ENCODE data around the gene NLRC5.
A peak's percentile ranks its signal among the peaks of the same experiment; 100 is the strongest.
"Not testable (repeated sequence)": the region's sequence is repeated elsewhere in the genome, so short reads cannot be mapped to it uniquely, and the experiment has no call there.

The NLRC5 gene

DNA sequence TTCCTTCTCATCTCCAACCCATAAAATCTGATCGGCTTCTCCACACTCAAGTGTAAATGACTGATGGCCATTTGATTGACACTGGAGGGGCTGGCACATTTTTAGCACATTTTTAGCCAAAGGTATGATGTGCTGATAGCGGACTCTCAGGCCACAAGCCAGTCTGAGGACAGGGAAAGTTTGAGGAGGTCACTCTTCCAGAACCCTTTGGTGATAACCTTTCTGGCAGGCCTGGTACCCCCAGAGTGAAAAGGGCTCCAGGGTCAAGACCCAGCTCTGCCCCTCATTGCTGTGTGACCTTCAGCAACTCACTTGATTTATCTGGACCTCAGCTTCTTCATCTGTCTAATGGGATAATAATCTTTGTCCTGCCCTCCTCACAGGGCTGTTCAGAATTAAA, 1.7 kb upstream of the NLRC5 start:
- TF ChIP-seq CTCF (IDR thresholded peaks at IDR 0.05; ENCODE audit: low read depth, low read length) (no peak), MYC (IDR thresholded peaks at IDR 0.05; ENCODE audit: low read depth, low read length) (no peak), POLR2A (IDR thresholded peaks at IDR 0.05; ENCODE audit: extremely low read depth, insufficient read length) (no peak), MAX (IDR thresholded peaks at IDR 0.05; ENCODE audit: low read depth, low read length) (no peak)
- DNase-seq (ENCODE audit: low read depth) = no peak
- H3K4me3 ChIP-seq (ENCODE audit: low read depth, low read length) = no peak overlapping the region

- peak overlapping the region; percentile 93 for H3K4me3 ChIP-seq (ENCODE audit: low read depth, low read length)
- no peak for DNase-seq (ENCODE audit: low read depth)
Measured at GRCh38 chr16:56988161-56988947, 1.0 kb upstream of the NLRC5 start.

DNA sequence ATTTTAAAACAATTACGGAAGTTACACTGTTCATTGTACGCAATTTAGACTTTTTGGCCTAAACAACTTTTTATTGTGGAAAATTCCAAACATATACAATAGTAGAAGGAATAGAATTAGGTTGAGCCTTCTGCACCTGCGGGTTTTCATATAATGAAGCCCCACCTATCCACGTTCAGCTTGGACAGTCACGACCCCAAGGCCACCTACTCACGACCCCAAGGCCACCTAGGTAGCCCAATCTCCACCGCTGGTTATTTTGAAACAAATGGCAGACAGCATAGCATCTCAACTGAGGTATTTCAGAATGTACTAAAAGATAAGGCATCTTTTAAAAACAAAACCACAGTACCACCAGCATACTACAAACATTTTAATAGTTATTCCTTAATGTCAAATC, 631 bp downstream of the NLRC5 start:
- peak; percentile 38 for DNase-seq (ENCODE audit: low read depth)
- H3K4me3 ChIP-seq (ENCODE audit: low read depth, low read length) = peak overlapping the region; percentile 93
- TF ChIP-seq MYC (IDR thresholded peaks at IDR 0.05; ENCODE audit: low read depth, low read length) (no peak), MAX (IDR thresholded peaks at IDR 0.05; ENCODE audit: low read depth, low read length) (no peak), POLR2A (IDR thresholded peaks at IDR 0.05; ENCODE audit: extremely low read depth, insufficient read length) (no peak), CTCF (IDR thresholded peaks at IDR 0.05; ENCODE audit: low read depth, low read length) (no peak)

More at GRCh38 chr16:56988161-56988947, 1.0 kb upstream of the NLRC5 start:
- TF ChIP-seq MYC (IDR thresholded peaks at IDR 0.05; ENCODE audit: low read depth, low read length) (no peak), MAX (IDR thresholded peaks at IDR 0.05; ENCODE audit: low read depth, low read length) (no peak), CTCF (IDR thresholded peaks at IDR 0.05; ENCODE audit: low read depth, low read length) (no peak), POLR2A (IDR thresholded peaks at IDR 0.05; ENCODE audit: extremely low read depth, insufficient read length) (no peak)

DNA sequence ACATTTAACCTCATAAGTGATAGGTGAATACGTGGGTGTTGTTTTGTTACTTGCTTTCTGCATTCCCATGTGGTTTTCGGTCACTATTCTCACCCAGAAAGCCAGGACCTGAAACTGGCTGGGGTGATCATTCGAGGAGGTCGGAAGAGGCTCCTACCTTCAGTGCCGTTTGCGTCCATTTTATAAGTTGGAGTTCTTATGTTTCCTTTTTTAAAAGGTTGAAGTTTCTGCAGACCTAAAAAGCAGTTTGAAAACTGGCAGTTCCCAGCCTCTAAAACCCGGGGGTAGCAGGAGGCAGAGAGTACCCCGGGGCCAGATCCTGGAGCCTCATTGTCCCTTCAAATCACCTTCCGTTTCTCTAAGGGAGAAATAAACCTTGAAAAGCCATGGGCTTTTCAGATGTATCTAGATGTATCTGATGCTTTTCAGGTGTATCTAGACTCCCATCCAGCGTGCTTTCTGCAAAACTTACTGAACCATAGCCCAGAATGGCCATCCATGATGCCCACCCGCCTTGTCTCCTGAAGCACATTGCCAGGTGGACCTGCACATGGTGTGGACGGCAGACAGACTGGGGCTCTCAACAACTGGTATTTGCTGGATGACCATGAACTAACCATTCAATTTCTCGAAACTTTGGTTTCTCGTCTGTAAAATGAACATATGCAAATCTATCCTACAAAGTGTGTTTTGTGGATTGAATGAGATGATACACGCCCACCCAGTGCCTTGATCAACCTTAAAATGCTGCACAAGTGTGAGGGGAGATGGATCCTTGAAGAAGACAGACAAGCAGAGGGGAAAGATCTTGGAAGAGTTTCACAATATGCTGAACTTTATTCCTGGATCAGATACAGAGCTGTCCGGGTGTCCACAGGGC, 1.3 kb downstream of the NLRC5 start:
- DNase-seq (ENCODE audit: low read depth) = peak; percentile 49
- peak overlapping the region; percentile 93 for H3K4me3 ChIP-seq (ENCODE audit: low read depth, low read length)
- TF ChIP-seq MAX (IDR thresholded peaks at IDR 0.05; ENCODE audit: low read depth, low read length) (peak; percentile 75), CTCF (IDR thresholded peaks at IDR 0.05; ENCODE audit: low read depth, low read length) (no peak)

- H3K4me3 ChIP-seq (ENCODE audit: low read depth, low read length) = peak overlapping the region; percentile 6
Measured at GRCh38 chr16:56992431-56992830, 3.1 kb downstream of the NLRC5 start.

GRCh38 chr16:56993204-56993603, 3.8 kb downstream of the NLRC5 start:
- no peak for TF ChIP-seq CTCF (IDR thresholded peaks at IDR 0.05; ENCODE audit: low read depth, low read length)
- TF ChIP-seq MYC (IDR thresholded peaks at IDR 0.05; ENCODE audit: low read depth, low read length) = no peak
- no peak for TF ChIP-seq MAX (IDR thresholded peaks at IDR 0.05; ENCODE audit: low read depth, low read length)
- TF ChIP-seq POLR2A (IDR thresholded peaks at IDR 0.05; ENCODE audit: extremely low read depth, insufficient read length) = no peak
- no peak overlapping the region for H3K4me3 ChIP-seq (ENCODE audit: low read depth, low read length)
- peak; percentile 58 for DNase-seq (ENCODE audit: low read depth)

More at GRCh38 chr16:56992431-56992830, 3.1 kb downstream of the NLRC5 start:
- DNase-seq (ENCODE audit: low read depth) = not testable (repeated sequence)

Data from NB4 (cell line).